GM12891 (cell line): Measurements from ENCODE around the gene NF1.

Experiments used
- DNase-seq: peaks from one replicate; pipeline ENCODE4 v3.0.0; 2011; ENCODE audit warnings: low spot score; ENCODE audit not compliant: insufficient read length
- FAIRE-seq: peaks from 2 replicates; lab custom pipeline; 2011; peaks lifted over from hg19 to GRCh38; lab: Jason Lieb, UNC
- PAX5 ChIP-seq: IDR thresholded peaks from 2 replicates; pipeline ENCODE4 v1.6.1; 2011; ENCODE audit warnings: low read length, moderate library complexity, mild to moderate bottlenecking; ENCODE audit not compliant: insufficient read depth, severe bottlenecking
- POLR2A ChIP-seq: IDR thresholded peaks from 2 replicates; pipeline ENCODE4 v1.6.1; 2011; ENCODE audit warnings: low read depth, low read length, control low read depth
- POLR2AphosphoS5 ChIP-seq: IDR thresholded peaks from 2 replicates; pipeline ENCODE4 v1.6.1; 2011; ENCODE audit warnings: low read depth, low read length, control low read depth
- POU2F2 ChIP-seq: IDR thresholded peaks from 2 replicates; pipeline ENCODE4 v1.6.1; 2011; ENCODE audit warnings: low read depth, mild to moderate bottlenecking, control low read depth, low read length, moderate library complexity
- SPI1 ChIP-seq: IDR thresholded peaks from 2 replicates; pipeline ENCODE4 v1.6.1; 2011; ENCODE audit warnings: low read depth, low read length, control low read depth
- TAF1 ChIP-seq: IDR thresholded peaks from 2 replicates; pipeline ENCODE4 v1.6.1; 2011; ENCODE audit warnings: low read depth, low read length, control low read depth

Gene NF1

DNA sequence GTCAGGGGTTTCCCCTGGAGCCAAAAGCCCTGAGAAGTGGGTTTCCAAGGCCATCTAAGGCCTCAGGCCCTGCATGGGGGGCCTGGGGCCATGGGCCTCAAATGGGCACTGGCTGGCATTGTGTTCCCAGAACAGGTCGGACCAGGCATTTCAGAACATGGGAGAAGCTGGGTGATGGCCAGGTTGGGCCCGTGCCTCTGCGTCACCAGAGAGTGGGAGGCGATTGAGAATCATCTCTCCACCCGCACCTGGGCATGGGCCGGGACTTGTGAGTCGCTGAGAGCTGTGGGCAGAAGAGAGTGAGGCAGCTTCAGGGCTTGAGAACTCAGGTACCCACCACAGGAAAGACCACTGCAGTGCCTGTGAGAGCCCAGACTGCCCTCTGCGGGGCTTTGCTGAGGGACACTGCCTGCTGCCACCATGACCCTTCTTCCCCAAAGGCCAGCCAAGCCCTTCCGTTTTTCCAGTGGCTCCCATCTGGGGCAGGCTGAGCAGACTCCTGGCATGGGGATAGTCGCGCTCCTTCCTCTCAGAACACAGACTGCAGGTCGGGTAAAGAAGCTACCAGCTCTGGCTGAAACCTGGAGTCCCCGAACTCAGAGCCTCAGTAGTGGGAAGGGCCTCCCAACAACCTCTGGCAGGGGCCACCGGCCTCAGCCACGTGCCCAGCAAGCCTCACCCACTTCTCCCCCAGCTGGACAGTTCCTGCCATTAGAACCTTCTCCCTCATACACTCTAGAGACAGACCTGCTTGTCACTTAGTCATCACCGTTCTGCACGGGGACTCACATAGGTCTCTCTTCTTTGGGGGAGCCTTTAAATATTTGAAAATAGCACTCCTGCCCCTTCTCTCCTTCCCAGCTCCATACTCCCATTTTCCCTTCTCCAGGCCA is 298.3 kb downstream of the NF1 start:
- TF ChIP-seq PAX5 (no peak), TAF1 (no peak), POLR2AphosphoS5 (no peak), SPI1 (no peak), POU2F2 (no peak), POLR2A (no peak)
- no peak for FAIRE-seq
- no peak for DNase-seq

DNA sequence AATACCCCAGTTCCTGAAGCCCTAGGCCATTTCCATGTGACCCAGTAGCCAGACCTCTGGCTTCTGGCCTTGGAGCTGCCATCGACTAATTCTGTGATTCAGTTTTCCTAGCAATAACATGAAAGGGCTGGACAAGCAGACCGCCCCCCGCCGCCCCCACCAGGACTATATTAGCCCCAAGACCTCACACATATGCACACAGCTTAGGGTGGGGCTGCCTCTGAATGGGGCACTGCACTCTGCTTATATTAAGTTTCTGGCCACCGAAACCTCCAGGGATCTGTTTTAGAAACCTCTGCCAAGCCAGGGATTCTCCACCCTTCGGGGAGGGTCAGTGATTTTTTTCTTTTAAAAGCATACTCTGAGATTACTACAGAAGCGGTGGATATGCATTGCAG is 299.0 kb downstream of the NF1 start:
- TF ChIP-seq PAX5 = no peak
- no peak for FAIRE-seq
- no peak for DNase-seq

DNA sequence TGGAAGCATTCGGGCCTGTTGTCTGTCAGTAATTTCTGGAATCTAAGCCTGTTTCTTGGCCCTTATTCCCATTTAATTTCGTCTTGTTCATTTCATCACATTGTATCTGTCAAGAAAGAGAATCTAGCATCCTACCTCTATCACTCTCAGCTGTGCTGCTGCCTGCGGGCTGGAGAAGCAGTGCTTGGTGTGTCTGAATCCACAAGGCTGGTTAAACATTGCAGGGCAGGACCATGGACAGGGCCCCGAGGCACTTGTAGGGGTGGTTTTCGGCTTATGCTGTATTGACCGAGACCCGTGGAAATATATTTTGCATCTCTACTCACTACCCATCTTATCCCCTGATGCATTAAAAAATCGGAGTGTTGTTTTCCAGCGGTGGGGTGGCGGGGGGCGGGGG is 299.8 kb downstream of the NF1 start:
- no peak for TF ChIP-seq POLR2A
- no peak for TF ChIP-seq PAX5
- no peak for TF ChIP-seq TAF1
- no peak for TF ChIP-seq POLR2AphosphoS5
- TF ChIP-seq SPI1 = no peak
- TF ChIP-seq POU2F2 = no peak
- peak; percentile 54 for DNase-seq
- FAIRE-seq = peak; percentile 41

DNA sequence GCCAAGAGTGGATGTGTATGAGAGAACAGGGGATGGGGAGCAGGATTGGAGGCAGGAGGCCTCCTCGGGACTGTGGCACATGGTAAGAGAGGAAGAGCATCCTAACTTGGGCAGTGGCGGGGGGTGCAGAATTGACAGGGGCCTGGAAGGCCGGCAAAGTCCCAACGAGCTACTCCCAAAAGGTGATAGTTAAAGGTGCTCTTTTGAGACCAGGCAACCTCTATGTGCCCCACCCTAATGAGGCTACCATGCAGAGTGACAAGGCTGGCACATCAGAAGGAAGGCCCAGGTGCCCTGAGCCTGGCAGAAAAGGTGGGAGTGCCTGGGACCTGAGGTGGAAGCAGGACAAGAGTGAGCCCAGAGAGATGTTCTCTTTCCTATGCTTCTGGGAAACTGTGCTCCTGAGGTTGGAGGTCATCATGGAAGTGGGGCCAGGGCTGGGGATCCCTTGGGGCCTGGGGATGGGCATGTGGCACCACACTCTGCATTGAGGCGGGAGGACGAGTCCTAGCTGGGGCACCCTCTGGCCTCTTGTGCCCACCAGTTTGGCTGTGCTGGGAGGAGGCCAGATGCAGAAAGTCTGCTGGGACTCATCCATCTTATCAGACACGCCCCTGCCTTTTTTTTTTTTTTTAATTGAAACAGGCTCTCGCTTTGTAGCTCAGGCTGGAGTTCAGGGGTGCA is 302.6 kb downstream of the NF1 start:
- DNase-seq = no peak
- no peak for FAIRE-seq
- TF ChIP-seq POLR2A (no peak), TAF1 (no peak), SPI1 (no peak), POU2F2 (no peak), PAX5 (no peak), POLR2AphosphoS5 (no peak)

DNA sequence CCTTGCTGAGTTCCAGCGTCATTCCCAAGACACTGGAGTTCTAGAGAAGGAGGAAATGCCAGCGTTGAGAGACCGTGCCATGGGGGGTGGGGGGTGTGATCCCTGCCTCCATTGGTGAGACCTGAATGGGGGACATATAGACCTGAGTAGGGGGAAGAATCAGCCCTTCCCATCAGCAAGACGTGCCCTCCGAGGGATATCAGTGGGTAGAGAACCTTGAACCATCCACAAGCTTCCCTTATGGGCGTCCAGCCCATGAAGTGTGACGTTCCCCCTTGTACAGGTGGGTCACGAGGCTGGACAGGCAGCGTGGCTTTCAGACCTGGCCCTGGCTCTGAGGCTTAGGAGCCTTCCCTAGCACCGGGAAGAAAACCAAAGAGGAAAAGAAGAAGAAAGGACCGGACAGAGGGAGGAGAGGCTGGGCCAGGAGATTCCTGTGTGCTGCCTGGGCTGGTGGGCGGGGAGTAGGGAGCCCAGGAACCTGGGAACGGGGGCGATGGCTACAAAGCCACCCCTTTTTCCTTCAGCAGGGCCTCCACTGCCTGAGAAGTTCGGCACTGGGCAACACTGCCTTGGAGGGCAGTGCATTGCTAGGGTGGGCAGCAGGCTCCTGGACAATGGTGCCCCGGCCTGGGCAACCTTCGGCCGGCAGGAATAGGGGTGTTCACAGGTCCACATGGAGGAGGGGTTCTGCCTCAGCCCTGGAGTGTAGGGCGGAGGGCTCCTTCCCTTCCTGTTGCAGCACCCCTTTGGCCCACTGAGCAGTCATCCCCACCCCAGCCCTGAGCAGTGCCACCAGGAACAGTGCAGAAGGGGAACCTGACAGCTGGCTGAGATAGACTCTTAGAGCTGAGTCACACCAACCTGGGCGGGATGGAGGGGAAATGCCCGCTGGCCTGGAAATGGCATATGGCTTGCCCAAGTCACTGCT is 303.9 kb downstream of the NF1 start:
- no peak for DNase-seq
- FAIRE-seq = no peak
- no peak for TF ChIP-seq TAF1
- no peak for TF ChIP-seq PAX5
- TF ChIP-seq POU2F2 = no peak

DNA sequence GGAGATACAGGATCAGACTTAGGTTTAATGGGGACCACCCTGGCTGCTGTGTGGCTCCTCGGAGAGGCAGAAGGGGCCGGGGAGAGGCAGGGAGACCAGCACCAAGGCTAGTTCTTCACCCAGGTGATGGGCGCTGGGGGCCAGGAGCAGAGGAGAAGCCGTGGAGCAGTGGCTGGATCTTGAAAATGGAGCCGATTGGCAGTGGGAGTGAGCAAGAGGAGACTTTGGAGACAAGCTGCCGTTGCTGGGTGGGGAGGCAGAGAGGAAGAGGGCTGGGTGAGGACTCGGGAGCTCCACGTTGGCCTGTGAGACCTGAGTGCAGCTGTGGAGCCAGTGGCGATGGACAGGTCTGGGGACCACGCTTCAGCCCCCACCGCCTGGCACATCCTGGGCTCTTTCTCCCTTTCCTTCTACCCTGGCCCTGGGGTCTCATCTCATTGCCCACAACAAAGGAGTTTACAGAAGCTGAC is 305.7 kb downstream of the NF1 start:
- DNase-seq (no peak), FAIRE-seq (no peak)
- TF ChIP-seq POU2F2 = no peak
- TF ChIP-seq POLR2AphosphoS5 = no peak
- no peak for TF ChIP-seq SPI1
- TF ChIP-seq TAF1 = no peak
- TF ChIP-seq POLR2A = no peak
- no peak for TF ChIP-seq PAX5

DNA sequence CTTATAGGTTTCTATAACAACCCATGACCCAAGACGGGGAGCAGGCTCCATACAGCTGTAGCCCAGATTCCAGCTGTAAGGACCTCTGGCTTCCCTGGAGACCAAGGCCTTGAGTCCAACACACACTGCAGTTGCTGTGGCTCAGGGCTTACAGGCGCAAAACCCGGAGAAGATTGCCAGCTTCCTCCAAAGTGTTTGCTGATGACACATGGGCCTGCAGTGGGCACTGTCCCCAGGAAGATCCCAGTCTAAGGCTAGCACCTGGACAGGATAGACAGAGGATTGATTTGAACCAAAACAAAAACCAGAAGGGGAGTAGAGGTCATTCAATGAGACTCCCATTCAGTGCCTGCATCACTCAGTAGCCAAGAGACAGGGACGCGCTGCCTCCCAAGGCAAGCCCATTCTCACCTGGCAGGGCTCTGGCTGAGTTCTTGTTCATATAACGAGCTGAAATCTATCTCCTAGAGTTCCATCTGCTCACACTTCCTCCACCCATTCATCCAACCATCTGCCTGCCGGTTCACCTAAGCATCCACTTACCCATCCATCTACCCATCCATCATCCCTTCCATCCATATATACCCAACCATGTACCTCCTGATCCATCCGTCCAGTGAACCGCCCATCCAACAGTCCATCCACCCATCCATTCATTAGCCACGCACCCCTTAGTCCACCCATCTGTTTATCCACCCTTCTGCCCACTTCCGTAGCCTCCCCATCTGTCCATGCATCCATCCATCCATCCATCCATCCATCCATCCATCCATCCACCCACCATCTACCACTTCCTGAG is 306.9 kb downstream of the NF1 start:
- no peak for TF ChIP-seq PAX5
- no peak for TF ChIP-seq TAF1
- no peak for TF ChIP-seq POLR2A
- TF ChIP-seq POLR2AphosphoS5 = no peak
- no peak for TF ChIP-seq POU2F2
- TF ChIP-seq SPI1 = no peak
- FAIRE-seq (no peak), DNase-seq (no peak)

DNA sequence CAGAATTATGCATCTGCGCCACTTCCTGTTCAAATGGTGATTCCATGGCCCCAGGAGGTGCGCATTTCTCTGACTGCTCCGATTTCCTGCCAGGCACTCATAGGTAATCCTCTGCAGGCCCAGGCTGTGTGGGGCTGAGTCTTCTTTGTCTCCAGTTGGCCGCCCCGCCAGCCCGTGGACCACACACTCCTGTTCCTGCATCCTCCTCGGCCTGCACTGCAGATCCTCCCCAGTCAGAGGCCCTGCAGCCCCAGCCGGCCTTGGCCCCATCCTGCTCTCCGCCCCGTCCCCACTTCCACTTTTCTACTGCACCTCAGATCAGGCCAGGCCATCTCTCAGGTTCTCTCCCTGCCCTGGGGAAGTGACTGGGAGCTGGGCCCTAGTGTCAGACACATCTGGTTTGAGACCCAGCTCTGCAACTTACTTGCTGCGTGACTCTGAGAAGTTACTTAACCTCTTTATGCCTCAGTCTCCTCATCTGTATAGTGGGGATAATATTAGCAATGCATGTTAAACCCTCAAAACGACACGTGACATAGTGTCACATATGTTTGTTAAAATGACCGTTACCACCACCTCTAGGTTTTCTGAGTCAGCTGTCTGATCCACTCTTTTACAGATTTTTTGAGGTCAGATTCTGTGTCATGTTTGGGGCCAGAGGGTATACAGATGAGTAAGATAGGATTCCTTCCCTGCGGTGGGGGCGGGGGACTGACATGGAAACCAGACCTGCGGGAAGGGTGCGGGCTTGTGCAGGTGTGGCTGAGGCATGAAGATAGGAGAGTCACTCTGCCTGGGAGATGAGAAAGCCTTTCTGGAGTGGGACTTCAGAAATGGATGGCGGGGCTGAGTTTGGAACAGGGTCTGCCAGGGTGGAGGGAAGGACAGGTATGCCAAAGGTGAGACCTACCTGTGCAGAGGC is 309.5 kb downstream of the NF1 start:
- DNase-seq (no peak), FAIRE-seq (no peak)
- no peak for TF ChIP-seq POLR2AphosphoS5
- TF ChIP-seq SPI1 = no peak
- TF ChIP-seq PAX5 = no peak
